GM03348 (cell line): Measurements from ENCODE around the gene RSAD1.

Source experiments
- DNase-seq: peaks from one replicate; pipeline ENCODE4 v3.0.0; 2012; ENCODE audit warnings: low spot score

The RSAD1 gene

GRCh38 chr17:50478391-50479381 is at the start of gene RSAD1:
RSAD1 (plus strand) TSS chr17:50478860; CDS start chr17:50478885, 25 bp downstream.
- DNase-seq, result peak; percentile 95

GRCh38 chr17:50429793-50430192 is 48.9 kb upstream of the RSAD1 start:
- no peak for DNase-seq

- no peak for DNase-seq
Measured at GRCh38 chr17:50430821-50431618, 47.6 kb upstream of the RSAD1 start.

- DNase-seq, result no peak
Measured at GRCh38 chr17:50432125-50432762, 46.4 kb upstream of the RSAD1 start.

- no peak for DNase-seq
Measured at GRCh38 chr17:50437409-50437808, 41.3 kb upstream of the RSAD1 start.

- no peak for DNase-seq
Measured at GRCh38 chr17:50439008-50439407, 39.7 kb upstream of the RSAD1 start.

- DNase-seq, result no peak
Measured at GRCh38 chr17:50440172-50440837, 38.4 kb upstream of the RSAD1 start.

- no peak for DNase-seq
Measured at GRCh38 chr17:50440838-50441829, 37.5 kb upstream of the RSAD1 start.

GRCh38 chr17:50443505-50443974 is 35.1 kb upstream of the RSAD1 start:
- no peak for DNase-seq

- no peak for DNase-seq
Measured at GRCh38 chr17:50444841-50445715, 33.6 kb upstream of the RSAD1 start.

- no peak for DNase-seq
Measured at GRCh38 chr17:50445730-50446325, 32.8 kb upstream of the RSAD1 start.

GRCh38 chr17:50447870-50448595 is 30.6 kb upstream of the RSAD1 start:
- DNase-seq, result no peak

- DNase-seq, result no peak
Measured at GRCh38 chr17:50448643-50449042, 30.0 kb upstream of the RSAD1 start.

GRCh38 chr17:50451943-50452629 is 26.6 kb upstream of the RSAD1 start:
- no peak for DNase-seq

GRCh38 chr17:50452630-50453300 is 25.9 kb upstream of the RSAD1 start:
- DNase-seq, result no peak

- DNase-seq, result no peak
Measured at GRCh38 chr17:50453901-50454300, 24.8 kb upstream of the RSAD1 start.

- no peak for DNase-seq
Measured at GRCh38 chr17:50457621-50458020, 21.0 kb upstream of the RSAD1 start.
